Ovary (tissue), 9 donors: Measurements from ENCODE around the gene KRT17. TPM values are rescaled to one million over a fixed set of nuclear protein-coding genes. Genes with fewer than 3 reads are reported as not detected.
"Not testable (repeated sequence)": the region's sequence is repeated elsewhere in the genome, so short reads cannot be mapped to it uniquely, and the experiment has no call there.

Source experiments
- DNase-seq, 5 donors: peaks; one replicate each; pipeline ENCODE4 v3.0.0-alpha.2; 2019 to 2020
- H3K27ac ChIP-seq, 2 donors: fragments of 200-600 bp; one replicate each; pipeline versions ENCODE4 v1.5.1 to v1.8.0; 2019 to 2022
- H3K27me3 ChIP-seq: fragments of 200-600 bp; one replicate; pipeline ENCODE4 v1.8.0; 2022
- H3K36me3 ChIP-seq: fragments of 200-600 bp; sonication (generic); one replicate; pipeline ENCODE4 v1.5.1; 2019
- H3K4me1 ChIP-seq: one replicate; pipeline ENCODE4 v1.8.1; 2013; ENCODE audit warnings: mild to moderate bottlenecking, moderate library complexity; ENCODE audit not compliant: insufficient read depth
- H3K4me3 ChIP-seq: fragments of 200-600 bp; sonication (generic); one replicate; pipeline ENCODE4 v1.5.1; 2017
- H3K9me3 ChIP-seq, 2 donors: fragments of 200-600 bp in 1 of 2; sonication (generic) in 1 of 2; one replicate each; pipeline versions ENCODE4 v1.5.1 to v1.8.1; 2013 to 2019; ENCODE audit warnings: mild to moderate bottlenecking in 1 of 2, moderate library complexity in 1 of 2
- EP300 ChIP-seq: sonication (generic); formaldehyde crosslinking; IDR thresholded peaks from one replicate; pipeline ENCODE4 v1.6.1; 2017; ENCODE audit warnings: antibody characterized with exemption
- POLR2A ChIP-seq: fragments of 450-650 bp; IDR thresholded peaks from one replicate; pipeline ENCODE4 v1.6.1; 2017; ENCODE audit warnings: antibody characterized with exemption, mild to moderate bottlenecking, moderate library complexity
- WGBS, 3 donors: extraction: QIAGEN DNeasy Blood & Tissue Kit in 1 of 3; methylation state at CpG; one replicate each; pipeline versions ENCODE4 v1.1.5 to v1.1.7; 2013 to 2017; 5-methylcytosine and 5-hydroxymethylcytosine counted together
- intact Hi-C, 4 donors: fragments of 100-400 bp; cut with DNase I; formaldehyde crosslinking; loops; one replicate each; pipeline versions ENCODE4 v1.11.0 to v1.15.1; 2022 to 2023
- polyA plus RNA-seq, 2 donors: library from polyadenylated mRNA; stranded (reverse); fragments of 200-250 nt in 1 of 2; fragments of 350-450 nt in 1 of 2; fragmentation: Illumina TruSeq in 1 of 2; extraction: RNeasy Lipid Tissue Mini Kit (QIAGEN cat#74804) in 1 of 2; gene quantifications; one replicate each; pipeline ENCODE4 v1.2.3, GENCODE V29; 2013 to 2014
- total RNA-seq, 7 donors: library from RNA; depleted of rRNA in 2 of 7; stranded (reverse); fragments of >200 nt in 2 of 7; fragmentation: NEBNext Ultra II Directional in 3 of 7; extraction: Animal tissue kit (Norgen Biotek cat#: 25700) in 3 of 7; gene quantifications; one replicate each; pipeline versions ENCODE4 v1.1.0 to v1.2.4, GENCODE V29; 2016 to 2023
- TF ChIP-seq, protein P1 (sequence below), 3 donors: fragments of 450-650 bp in 2 of 3; fragments of 200-600 bp in 1 of 3; IDR thresholded peaks; one replicate each; pipeline versions ENCODE4 v1.5.1 to v1.8.0; 2016 to 2022; ENCODE audit warnings: antibody characterized with exemption in 3 of 3, mild to moderate bottlenecking in 1 of 3
- donor health status: DM: no; HTN: no; CAD: no; lungs with moderate emphysema.
- donor health status: DM: no; HTN: no; CAD: no.
- donor health status: Bipolar disorder and iron deficiency.
- donor health status: DM: yes; HTN: yes; CAD: no.
- donor health status: DM: no; HTN: no; CAD: no.
- donor health status: DM: yes; HTN: yes; CAD: no.

Gene KRT17
- total and polyA plus RNA-seq, 9 donors, result 0.29 to 17.8 (median 1.7) TPM; not detected in 3

DNA sequence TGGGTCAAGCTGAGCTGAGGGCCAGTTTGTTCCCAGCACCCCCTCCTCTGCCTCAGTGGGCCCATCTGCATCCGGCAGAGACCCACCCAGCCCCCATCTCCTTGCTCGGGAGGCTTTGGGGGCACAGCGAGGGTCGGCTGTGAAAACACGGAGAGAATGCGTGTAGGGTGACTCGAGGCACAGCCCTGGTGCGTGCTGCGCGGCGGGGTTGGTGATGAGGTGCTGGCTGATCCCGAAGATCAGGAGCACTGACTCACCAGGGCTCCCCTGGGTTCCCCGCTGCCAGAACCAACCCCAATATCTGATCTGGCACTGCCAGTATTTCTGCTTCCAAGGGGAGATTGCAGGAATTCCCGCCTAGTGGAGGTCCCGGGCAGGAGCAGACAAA lies 7.5 kb upstream of the KRT17 start:
- intact Hi-C loops, result no loop called here
- Histone ChIP-seq H3K4me1 (peaks cover 7% of the 10 kb centered on the region), H3K4me3 (no peak overlapping the region), H3K9me3 (no peaks in the 10 kb centered on the region), H3K36me3 (no peaks in the 10 kb centered on the region), H3K27ac (no peak overlapping the region), H3K27me3 (no peaks in the 10 kb centered on the region)
- WGBS, 3 donors, result 83 to 89% (median 85%) methylated on average over 15 of the region's 15 CpGs
- DNase-seq, result no peak
- no peak for TF ChIP-seq EP300
- TF ChIP-seq, protein P1, sequence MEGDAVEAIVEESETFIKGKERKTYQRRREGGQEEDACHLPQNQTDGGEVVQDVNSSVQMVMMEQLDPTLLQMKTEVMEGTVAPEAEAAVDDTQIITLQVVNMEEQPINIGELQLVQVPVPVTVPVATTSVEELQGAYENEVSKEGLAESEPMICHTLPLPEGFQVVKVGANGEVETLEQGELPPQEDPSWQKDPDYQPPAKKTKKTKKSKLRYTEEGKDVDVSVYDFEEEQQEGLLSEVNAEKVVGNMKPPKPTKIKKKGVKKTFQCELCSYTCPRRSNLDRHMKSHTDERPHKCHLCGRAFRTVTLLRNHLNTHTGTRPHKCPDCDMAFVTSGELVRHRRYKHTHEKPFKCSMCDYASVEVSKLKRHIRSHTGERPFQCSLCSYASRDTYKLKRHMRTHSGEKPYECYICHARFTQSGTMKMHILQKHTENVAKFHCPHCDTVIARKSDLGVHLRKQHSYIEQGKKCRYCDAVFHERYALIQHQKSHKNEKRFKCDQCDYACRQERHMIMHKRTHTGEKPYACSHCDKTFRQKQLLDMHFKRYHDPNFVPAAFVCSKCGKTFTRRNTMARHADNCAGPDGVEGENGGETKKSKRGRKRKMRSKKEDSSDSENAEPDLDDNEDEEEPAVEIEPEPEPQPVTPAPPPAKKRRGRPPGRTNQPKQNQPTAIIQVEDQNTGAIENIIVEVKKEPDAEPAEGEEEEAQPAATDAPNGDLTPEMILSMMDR (IDR thresholded peaks at IDR 0.05), result no peak
- TF ChIP-seq POLR2A, result no peak

- no peaks in the 10 kb centered on the region for H3K36me3 ChIP-seq
- TF ChIP-seq, protein P1 (IDR thresholded peaks at IDR 0.05), result no peak
- no peak for TF ChIP-seq POLR2A
- no peak for TF ChIP-seq EP300
- H3K27ac ChIP-seq, result no peak overlapping the region
- H3K9me3 ChIP-seq, result no peaks in the 10 kb centered on the region
- no peak overlapping the region for H3K4me3 ChIP-seq
- intact Hi-C loops, result no loop called here
- H3K4me1 ChIP-seq, result peaks cover 7% of the 10 kb centered on the region
- DNase-seq, result no peak
- 82 to 84% (median 83%) methylated on average over 8 of the region's 8 CpGs for WGBS, 3 donors
- H3K27me3 ChIP-seq, result no peaks in the 10 kb centered on the region
Measured at GRCh38 chr17:41631025-41631897, 6.9 kb upstream of the KRT17 start.

DNA sequence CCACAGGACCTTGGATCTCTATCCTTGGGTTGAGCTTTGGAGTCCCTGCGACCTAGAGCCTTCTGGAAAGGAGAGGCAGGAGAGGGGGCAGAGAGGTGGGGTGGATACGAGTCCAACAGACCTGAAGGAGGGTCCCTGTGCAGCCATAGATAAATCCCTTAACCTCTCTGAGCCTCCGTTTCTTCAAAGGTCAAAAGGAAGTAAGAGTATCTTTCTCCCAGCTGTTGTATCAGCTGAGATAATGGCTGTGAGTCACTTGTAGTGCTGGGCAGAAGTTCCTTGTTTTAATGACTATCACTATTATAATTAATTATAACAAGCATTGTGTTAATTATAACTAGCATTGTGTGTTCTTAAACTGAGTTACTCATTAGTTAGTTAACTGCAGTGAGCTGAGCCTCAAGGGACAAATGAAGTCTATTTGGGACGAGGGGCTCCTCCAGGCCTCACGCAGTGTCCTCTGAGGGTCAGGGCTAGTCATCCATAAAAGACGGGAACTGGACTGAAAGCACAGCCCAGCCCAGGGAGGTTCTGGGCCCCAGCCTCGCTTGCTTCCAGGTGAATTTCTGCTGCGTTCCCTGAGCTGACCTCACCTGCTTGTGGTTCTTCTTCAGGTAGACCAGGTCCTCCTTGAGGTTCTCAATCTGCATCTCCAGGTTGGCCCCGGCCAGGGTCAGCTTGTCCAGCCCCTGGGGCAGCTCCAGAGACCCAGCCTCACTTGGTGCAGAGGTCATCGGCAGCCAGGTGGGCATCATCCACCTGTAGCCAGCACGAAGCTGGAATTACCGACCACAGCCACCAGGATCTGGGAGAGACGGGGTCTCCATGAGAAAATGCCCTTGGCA lies 5.7 kb upstream of the KRT17 start:
- Histone ChIP-seq H3K4me3 (no peak overlapping the region), H3K36me3 (no peaks in the 10 kb centered on the region), H3K27ac (no peak overlapping the region), H3K9me3 (no peaks in the 10 kb centered on the region), H3K27me3 (no peaks in the 10 kb centered on the region), H3K4me1 (peaks cover under 1% of the 10 kb centered on the region)
- 77 to 78% (median 77%) methylated on average over 13 of the region's 13 CpGs for WGBS, 3 donors
- no peak for DNase-seq
- TF ChIP-seq POLR2A (no peak), EP300 (no peak)
- TF ChIP-seq, protein P1 (IDR thresholded peaks at IDR 0.05), result no peak
- intact Hi-C loops, result no loop called here

GRCh38 chr17:41629316-41629715 lies 4.9 kb upstream of the KRT17 start:
- H3K27ac ChIP-seq, result no peak overlapping the region
- no peaks in the 10 kb centered on the region for H3K27me3 ChIP-seq
- H3K36me3 ChIP-seq, result no peaks in the 10 kb centered on the region
- WGBS, 3 donors, result 77 to 87% (median 84%) methylated on average over 10 of the region's 10 CpGs
- no peaks in the 10 kb centered on the region for H3K4me1 ChIP-seq
- intact Hi-C loops, result no loop called here
- H3K4me3 ChIP-seq, result no peak overlapping the region
- TF ChIP-seq, protein P1 (IDR thresholded peaks at IDR 0.05), result no peak
- TF ChIP-seq POLR2A, result no peak
- no peak for TF ChIP-seq EP300
- DNase-seq, result no peak
- no peaks in the 10 kb centered on the region for H3K9me3 ChIP-seq

GRCh38 chr17:41628621-41629255 lies 4.4 kb upstream of the KRT17 start:
- H3K9me3 ChIP-seq, DNase-seq, H3K27ac ChIP-seq, H3K27me3 ChIP-seq, H3K4me1 ChIP-seq, H3K36me3 ChIP-seq, H3K4me3 ChIP-seq, intact Hi-C loops: not testable (repeated sequence)
- 87 to 91% (median 89%) methylated on average over 11 of the region's 11 CpGs for WGBS, 3 donors

GRCh38 chr17:41628073-41628370 lies 3.6 kb upstream of the KRT17 start:
- DNase-seq, H3K4me3 ChIP-seq, H3K4me1 ChIP-seq, H3K9me3 ChIP-seq, H3K27ac ChIP-seq, intact Hi-C loops, H3K36me3 ChIP-seq, H3K27me3 ChIP-seq: not testable (repeated sequence)
- 64 to 77% (median 71%) methylated on average over 1 of the region's 1 CpG for WGBS, 3 donors
